MM.1S (cell line): ENCODE results near the gene CCDC148.

Source experiments
- DNase-seq: peaks from one replicate; pipeline ENCODE4 v3.0.0-alpha.2; 2015
- H2AFZ ChIP-seq: fragments of 300-600 bp; sonication (generic); 2 replicates; pipeline ENCODE4 v1.6.0; 2016; ENCODE audit warnings: antibody characterized with exemption, low read length
- H3F3A ChIP-seq: fragments of 300-600 bp; sonication (generic); 2 replicates; pipeline ENCODE4 v1.6.1; 2016; ENCODE audit warnings: mild to moderate bottlenecking, antibody characterized with exemption, low read length, moderate library complexity, mixed read lengths; ENCODE audit not compliant: insufficient read depth
- H3K27ac ChIP-seq: fragments of 300-600 bp; sonication (generic); 2 replicates; pipeline ENCODE4 v1.5.1; 2016; ENCODE audit warnings: mild to moderate bottlenecking, low read length
- H3K27me3 ChIP-seq: fragments of 300-600 bp; sonication (generic); replicated peaks from 2 replicates; pipeline ENCODE4 v1.6.0; 2016; ENCODE audit warnings: low read length; ENCODE audit not compliant: insufficient read depth
- H3K36me3 ChIP-seq: fragments of 300-600 bp; sonication (generic); replicated peaks from 2 replicates; pipeline ENCODE4 v1.6.1; 2016; ENCODE audit warnings: mild to moderate bottlenecking, low read length, mixed read lengths; ENCODE audit not compliant: insufficient read depth
- H3K4me1 ChIP-seq: fragments of 300-600 bp; sonication (generic); 2 replicates; pipeline ENCODE4 v1.6.1; 2016; ENCODE audit warnings: low read length, mixed read lengths
- H3K4me2 ChIP-seq: fragments of 300-600 bp; sonication (generic); 2 replicates; pipeline ENCODE4 v1.6.0; 2016; ENCODE audit warnings: low read depth, low read length
- H3K4me3 ChIP-seq: fragments of 300-600 bp; sonication (generic); 2 replicates; pipeline ENCODE4 v1.5.1; 2016; ENCODE audit warnings: low read length, mixed read lengths
- H3K79me2 ChIP-seq: fragments of 300-600 bp; sonication (generic); 2 replicates; pipeline ENCODE4 v1.6.1; 2016; ENCODE audit warnings: mixed run types, low read length, mixed read lengths
- H3K9ac ChIP-seq: fragments of 300-600 bp; sonication (generic); 2 replicates; pipeline ENCODE4 v1.6.1; 2016; ENCODE audit warnings: low read length, mixed read lengths
- H3K9me2 ChIP-seq: fragments of 300-600 bp; sonication (generic); replicated peaks from 2 replicates; pipeline ENCODE4 v1.6.1; 2016; ENCODE audit warnings: mild to moderate bottlenecking, low read length, mixed read lengths; ENCODE audit not compliant: insufficient read depth
- H3K9me3 ChIP-seq: fragments of 300-600 bp; sonication (generic); replicated peaks from 2 replicates; pipeline ENCODE4 v1.6.1; 2016; ENCODE audit warnings: mild to moderate bottlenecking, low read length, mixed read lengths; ENCODE audit not compliant: insufficient read depth
- H4K20me1 ChIP-seq: fragments of 300-600 bp; sonication (generic); 2 replicates; pipeline ENCODE4 v1.6.1; 2016; ENCODE audit warnings: mild to moderate bottlenecking, low read length, moderate library complexity, mixed read lengths; ENCODE audit not compliant: insufficient read depth
- CTCF ChIP-seq: fragments of 300-600 bp; sonication (generic); IDR thresholded peaks from 2 replicates; pipeline ENCODE4 v1.5.1; 2016; ENCODE audit warnings: antibody characterized with exemption, low read length, mixed read lengths
- EZH2 ChIP-seq: fragments of 300-600 bp; sonication (generic); optimal IDR thresholded peaks from 2 replicates; pipeline ENCODE3; 2017; ENCODE audit warnings: low read depth, mild to moderate bottlenecking, antibody characterized with exemption, low read length, mixed read lengths
- EZH2phosphoT487 ChIP-seq: fragments of 300-600 bp; sonication (generic); IDR thresholded peaks from 2 replicates; pipeline ENCODE4 v1.6.1; 2018; ENCODE audit warnings: antibody characterized with exemption, low read length

The CCDC148 gene

DNA sequence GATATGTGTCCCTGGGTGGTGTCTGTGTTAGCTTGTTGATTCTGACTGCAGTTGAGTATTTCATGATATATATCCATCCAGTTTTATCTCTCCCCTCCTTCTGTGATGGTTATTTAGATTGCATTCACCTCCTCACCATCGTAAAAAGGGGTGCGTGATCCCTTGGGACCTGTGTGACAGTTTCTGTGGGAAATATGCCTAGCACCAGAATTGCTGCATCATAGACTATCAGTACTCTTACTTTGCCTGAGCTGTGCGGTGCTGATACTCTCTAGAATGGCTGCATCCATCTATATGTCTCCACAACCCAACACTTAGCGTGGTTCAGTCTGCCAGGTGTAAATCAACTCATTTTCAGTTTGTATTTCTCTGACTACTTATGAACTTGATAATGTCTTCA, 34.5 kb upstream of the CCDC148 start:
- DNase-seq = no peak
- H3K4me2 ChIP-seq = no peak overlapping the region

GRCh38 chr2:158489366-158490112, 33.0 kb upstream of the CCDC148 start:
- Histone ChIP-seq H3K4me3 (no peak overlapping the region), H3K79me2 (peaks cover 82% of the 10 kb centered on the region), H3K4me2 (no peak overlapping the region), H3K36me3 (no peaks in the 10 kb centered on the region), H4K20me1 (no peaks in the 10 kb centered on the region), H3K27ac (no peak overlapping the region), H3K9me2 (no peaks in the 10 kb centered on the region), H2AFZ (no peak overlapping the region), H3K9me3 (no peaks in the 10 kb centered on the region), H3F3A (no peaks in the 10 kb centered on the region), H3K9ac (no peak overlapping the region), H3K27me3 (no peaks in the 10 kb centered on the region), H3K4me1 (no peaks in the 10 kb centered on the region)
- TF ChIP-seq EZH2phosphoT487 (no peak), CTCF (no peak), EZH2 (no peak)
- no peak for DNase-seq

More for the DNA sequence above, 34.5 kb upstream of the CCDC148 start:
- H3K36me3 ChIP-seq = no peaks in the 10 kb centered on the region
- peaks cover 73% of the 10 kb centered on the region for H3K79me2 ChIP-seq
- H2AFZ ChIP-seq = no peak overlapping the region
- H3K9me3 ChIP-seq = no peaks in the 10 kb centered on the region
- H3K4me3 ChIP-seq = no peak overlapping the region
- H3K9ac ChIP-seq = no peak overlapping the region
- TF ChIP-seq EZH2 (no peak), EZH2phosphoT487 (no peak), CTCF (no peak)
- H3K27ac ChIP-seq = no peak overlapping the region
- H3K4me1 ChIP-seq = no peaks in the 10 kb centered on the region
- H3K27me3 ChIP-seq = no peaks in the 10 kb centered on the region
- no peaks in the 10 kb centered on the region for H3F3A ChIP-seq
- no peaks in the 10 kb centered on the region for H3K9me2 ChIP-seq
- no peaks in the 10 kb centered on the region for H4K20me1 ChIP-seq

- no peak overlapping the region for H2AFZ ChIP-seq
- no peaks in the 10 kb centered on the region for H3K9me3 ChIP-seq
- peaks cover 80% of the 10 kb centered on the region for H3K79me2 ChIP-seq
- H4K20me1 ChIP-seq = no peaks in the 10 kb centered on the region
- no peaks in the 10 kb centered on the region for H3K27me3 ChIP-seq
- H3K36me3 ChIP-seq = no peaks in the 10 kb centered on the region
- H3K9ac ChIP-seq = no peak overlapping the region
- no peak overlapping the region for H3K4me3 ChIP-seq
- H3F3A ChIP-seq = no peaks in the 10 kb centered on the region
- TF ChIP-seq EZH2 (no peak), CTCF (no peak), EZH2phosphoT487 (no peak)
- H3K9me2 ChIP-seq = no peaks in the 10 kb centered on the region
- H3K4me2 ChIP-seq = no peak overlapping the region
- H3K27ac ChIP-seq = no peak overlapping the region
- no peak for DNase-seq
- no peaks in the 10 kb centered on the region for H3K4me1 ChIP-seq
Measured at GRCh38 chr2:158488442-158489216, 32.1 kb upstream of the CCDC148 start.
